BJ (cell line): ENCODE measurements around the gene PDGFC. TPM values are rescaled to one million over a fixed set of nuclear protein-coding genes. Genes with fewer than 3 reads are reported as not detected.

ENCODE experiments used
- CTCF ChIA-PET: fragments of 350-600 bp; formaldehyde crosslinking; extraction: SDS; loops from one replicate; lab custom pipeline; 2021; ENCODE audit warnings: antibody characterized with exemption, inconsistent platforms; lab: Yijun Ruan, JAX
- POLR2A ChIA-PET: fragments of 300-600 bp; sonication (Branson Sonifier 250); formaldehyde crosslinking; extraction: SDS; loops from one replicate; lab custom pipeline; 2021; ENCODE audit warnings: antibody characterized with exemption; lab: Charles Lee
- DNase-seq: peaks from one replicate; pipeline ENCODE4 v3.0.0-alpha.2; 2011; ENCODE audit warnings: low read depth
- H3K27me3 ChIP-seq: 2 replicates; pipeline ENCODE4 v1.6.0; 2011; ENCODE audit warnings: low read length; ENCODE audit not compliant: control insufficient read depth, insufficient read depth
- H3K36me3 ChIP-seq: 2 replicates; pipeline ENCODE4 v1.5.1; 2011; ENCODE audit warnings: low read length; ENCODE audit not compliant: control insufficient read depth, insufficient read depth
- H3K4me3 ChIP-seq: 2 replicates; pipeline ENCODE4 v1.5.1; 2011; ENCODE audit warnings: low read depth, mild to moderate bottlenecking, control low read depth, low read length
- polyA plus RNA-seq: library from polyadenylated mRNA; depleted of rRNA; stranded (reverse); fragments of >200 nt; gene quantifications from 2 replicates; pipeline ENCODE4 v1.2.3, GENCODE V29; 2011
- TF ChIP-seq, protein P1 (sequence below): IDR thresholded peaks from 2 replicates; pipeline ENCODE4 v1.5.1; 2011; ENCODE audit warnings: low read depth, mild to moderate bottlenecking, control low read depth, inconsistent platforms, low read length, moderate library complexity; ENCODE audit not compliant: insufficient read depth

Gene PDGFC
- polyA plus RNA-seq, 1 experiment = 22.4 TPM

DNA sequence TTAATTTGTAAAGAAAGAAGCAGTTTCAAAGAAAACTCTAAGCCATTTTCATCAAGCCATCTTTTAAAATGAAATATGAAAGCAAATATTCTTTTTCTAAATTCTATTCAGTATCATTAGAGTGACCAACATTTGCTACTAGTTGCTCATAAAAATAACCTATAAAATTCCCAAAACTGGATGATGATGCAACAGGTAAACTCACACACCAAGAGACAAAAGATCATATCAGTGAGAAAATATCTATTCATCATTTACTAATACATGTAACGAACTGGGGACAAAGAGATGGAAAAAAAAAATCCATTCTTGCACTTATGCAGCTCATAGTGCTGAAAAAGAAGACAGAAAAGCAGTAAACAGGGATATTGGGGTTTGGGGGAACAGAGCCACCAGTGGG is 48.1 kb downstream of the PDGFC start:
- Histone ChIP-seq H3K27me3 (no peaks in the 10 kb centered on the region), H3K4me3 (no peak overlapping the region), H3K36me3 (no peaks in the 10 kb centered on the region)
- POLR2A ChIA-PET = no interaction called here
- TF ChIP-seq, protein P1, sequence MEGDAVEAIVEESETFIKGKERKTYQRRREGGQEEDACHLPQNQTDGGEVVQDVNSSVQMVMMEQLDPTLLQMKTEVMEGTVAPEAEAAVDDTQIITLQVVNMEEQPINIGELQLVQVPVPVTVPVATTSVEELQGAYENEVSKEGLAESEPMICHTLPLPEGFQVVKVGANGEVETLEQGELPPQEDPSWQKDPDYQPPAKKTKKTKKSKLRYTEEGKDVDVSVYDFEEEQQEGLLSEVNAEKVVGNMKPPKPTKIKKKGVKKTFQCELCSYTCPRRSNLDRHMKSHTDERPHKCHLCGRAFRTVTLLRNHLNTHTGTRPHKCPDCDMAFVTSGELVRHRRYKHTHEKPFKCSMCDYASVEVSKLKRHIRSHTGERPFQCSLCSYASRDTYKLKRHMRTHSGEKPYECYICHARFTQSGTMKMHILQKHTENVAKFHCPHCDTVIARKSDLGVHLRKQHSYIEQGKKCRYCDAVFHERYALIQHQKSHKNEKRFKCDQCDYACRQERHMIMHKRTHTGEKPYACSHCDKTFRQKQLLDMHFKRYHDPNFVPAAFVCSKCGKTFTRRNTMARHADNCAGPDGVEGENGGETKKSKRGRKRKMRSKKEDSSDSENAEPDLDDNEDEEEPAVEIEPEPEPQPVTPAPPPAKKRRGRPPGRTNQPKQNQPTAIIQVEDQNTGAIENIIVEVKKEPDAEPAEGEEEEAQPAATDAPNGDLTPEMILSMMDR = no peak
- CTCF ChIA-PET = no interaction called here
- DNase-seq = no peak

DNA sequence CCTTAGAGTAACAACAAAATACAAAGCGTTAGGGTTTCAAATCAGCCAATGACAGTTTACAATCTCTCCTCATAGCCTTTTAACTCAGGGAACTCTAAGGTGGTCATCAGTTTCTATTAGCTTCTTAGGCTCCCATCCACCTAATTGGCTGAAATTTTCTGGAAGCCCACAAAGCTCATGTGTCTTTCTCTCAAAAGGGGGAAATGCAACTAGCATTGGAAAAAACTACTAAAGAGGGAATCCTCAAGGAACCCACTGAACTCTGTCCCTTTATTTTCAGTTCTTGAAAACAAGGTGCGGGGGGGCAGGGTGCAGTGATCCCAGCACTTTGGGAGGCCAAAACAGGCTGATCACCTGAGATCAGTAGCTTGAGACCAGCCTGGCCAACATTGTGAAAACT is 56.4 kb downstream of the PDGFC start:
- TF ChIP-seq, protein P1 = no peak
- POLR2A ChIA-PET = no interaction called here
- Histone ChIP-seq H3K27me3 (no peaks in the 10 kb centered on the region), H3K4me3 (no peak overlapping the region), H3K36me3 (no peaks in the 10 kb centered on the region)
- no peak for DNase-seq
- CTCF ChIA-PET = no interaction called here

DNA sequence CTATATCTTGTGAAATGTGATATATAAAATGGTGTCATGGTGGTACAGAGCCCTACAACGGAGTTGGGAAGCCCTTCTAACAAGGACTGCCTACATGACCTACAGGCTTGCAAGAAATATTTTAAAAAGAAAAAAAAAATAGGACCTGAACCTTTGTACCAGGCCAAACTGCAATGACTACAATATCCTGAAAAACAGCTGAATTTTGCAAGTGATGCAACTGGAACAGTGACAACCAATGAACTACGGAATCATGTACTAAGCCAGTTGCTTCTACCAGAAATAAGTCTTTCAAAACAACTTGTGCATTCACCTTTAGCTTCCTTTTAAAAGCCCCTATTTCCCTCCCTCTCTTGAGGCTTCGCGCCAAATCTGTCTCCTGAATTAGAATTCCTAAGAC is 58.4 kb downstream of the PDGFC start:
- Histone ChIP-seq H3K36me3 (no peaks in the 10 kb centered on the region), H3K4me3 (no peak overlapping the region), H3K27me3 (no peaks in the 10 kb centered on the region)
- POLR2A ChIA-PET = no interaction called here
- CTCF ChIA-PET = interaction anchor here (0.7 kb wide), 1 partner anchor 37 kb away, joined by 3 read pairs; no protein-coding TSS in a partner anchor
- TF ChIP-seq, protein P1 = no peak
- DNase-seq = no peak

DNA sequence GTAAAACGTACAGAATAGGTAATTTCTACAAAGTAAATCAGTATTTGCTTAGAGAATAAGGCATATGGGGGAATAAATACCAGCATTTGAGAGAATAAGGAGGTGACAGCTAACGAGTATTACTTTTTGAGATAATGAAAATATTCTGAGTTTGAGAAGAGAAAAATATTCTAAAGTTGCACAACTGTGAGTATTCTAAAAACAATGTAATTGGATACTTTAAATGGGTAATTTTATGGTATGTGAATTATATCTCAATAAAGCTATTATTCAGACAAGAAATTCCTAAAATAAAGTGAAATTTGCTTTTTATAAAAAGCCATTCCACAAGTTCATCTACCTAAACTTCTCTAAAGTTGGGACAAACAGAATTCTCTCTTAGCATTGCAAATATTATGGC is 62.6 kb downstream of the PDGFC start:
- POLR2A ChIA-PET = no interaction called here
- DNase-seq = no peak
- CTCF ChIA-PET = interaction anchor here (1.6 kb wide), 1 partner anchor 41 kb away, joined by 4 read pairs; no protein-coding TSS in a partner anchor
- Histone ChIP-seq H3K27me3 (no peaks in the 10 kb centered on the region), H3K36me3 (no peaks in the 10 kb centered on the region; the same call in 1 of the 2 replicates), H3K4me3 (no peak overlapping the region)
- TF ChIP-seq, protein P1 = no peak

DNA sequence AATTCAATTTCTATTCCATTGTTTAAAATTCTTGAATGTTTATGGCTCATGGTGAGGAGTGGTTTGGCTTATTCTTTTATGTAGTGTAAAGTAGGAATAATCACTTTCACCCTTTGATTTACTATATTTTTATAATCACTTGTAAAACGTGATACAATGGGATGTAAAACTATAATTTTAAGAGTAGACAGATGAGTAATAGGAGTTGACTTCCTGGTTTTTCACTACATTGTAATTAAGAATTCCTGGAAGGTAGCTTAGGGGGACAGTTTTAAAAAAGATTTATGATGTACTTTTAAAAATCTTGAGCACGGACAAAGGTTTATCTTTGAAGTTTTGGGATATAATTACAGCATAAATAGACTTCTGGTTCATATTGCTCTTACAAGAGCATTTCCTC is 65.3 kb downstream of the PDGFC start:
- TF ChIP-seq, protein P1 = no peak
- DNase-seq = no peak
- H3K4me3 ChIP-seq = no peak overlapping the region
- CTCF ChIA-PET = no interaction called here
- no peaks in the 10 kb centered on the region; the same call in 1 of the 2 replicates for H3K36me3 ChIP-seq
- H3K27me3 ChIP-seq = no peaks in the 10 kb centered on the region
- POLR2A ChIA-PET = no interaction called here
